OCI-LY1 (cell line): ENCODE results near the gene TMEM156.
A peak's percentile ranks its signal among the peaks of the same experiment; 100 is the strongest.

Experiments
- H2AFZ ChIP-seq: fragments of 200-600 bp; sonication (generic), shearing (Covaris generic); 2 replicates; pipeline ENCODE4 v1.6.0; 2014; ENCODE audit warnings: antibody characterized with exemption, mild to moderate bottlenecking, low read length
- H3F3A ChIP-seq: fragments of 200-600 bp; sonication (generic), shearing (Covaris generic); 2 replicates; pipeline ENCODE4 v1.6.0; 2014; ENCODE audit warnings: mild to moderate bottlenecking, antibody characterized with exemption, low read length, moderate library complexity; ENCODE audit not compliant: insufficient read depth
- H3K27ac ChIP-seq: fragments of 200-600 bp; sonication (generic); 2 replicates; pipeline ENCODE4 v1.5.1; 2014; ENCODE audit warnings: low read length, mixed run types, mild to moderate bottlenecking, low read depth; ENCODE audit not compliant: poor library complexity, severe bottlenecking
- H3K27me3 ChIP-seq: fragments of 200-600 bp; sonication (generic); 2 replicates; pipeline ENCODE4 v1.6.0; 2014; ENCODE audit warnings: antibody characterized with exemption, mild to moderate bottlenecking, low read length, moderate library complexity; ENCODE audit not compliant: insufficient read depth
- H3K36me3 ChIP-seq: fragments of 200-600 bp; sonication (generic); 2 replicates; pipeline ENCODE4 v1.6.1; 2014; ENCODE audit warnings: mild to moderate bottlenecking, antibody characterized with exemption, low read length, moderate library complexity, mixed read lengths; ENCODE audit not compliant: insufficient read depth
- H3K4me1 ChIP-seq: fragments of 200-600 bp; sonication (generic); 2 replicates; pipeline ENCODE4 v1.5.1; 2014; ENCODE audit warnings: mild to moderate bottlenecking, low read length, moderate library complexity; ENCODE audit not compliant: insufficient read depth, severe bottlenecking
- H3K4me2 ChIP-seq: fragments of 200-600 bp; sonication (generic), shearing (Covaris generic); 2 replicates; pipeline ENCODE4 v1.6.1; 2014; ENCODE audit warnings: low read length
- H3K4me3 ChIP-seq: fragments of 200-600 bp; sonication (generic); 2 replicates; pipeline ENCODE4 v1.5.1; 2014; ENCODE audit warnings: low read length, low read depth, mild to moderate bottlenecking, mixed read lengths; ENCODE audit not compliant: poor library complexity, severe bottlenecking
- H3K79me2 ChIP-seq: fragments of 200-600 bp; shearing (Covaris generic); 2 replicates; pipeline ENCODE4 v1.6.1; 2016; ENCODE audit warnings: mixed run types, low read length, mixed read lengths; ENCODE audit not compliant: insufficient read depth
- H3K9ac ChIP-seq: fragments of 200-600 bp; sonication (generic), shearing (Covaris generic); 2 replicates; pipeline ENCODE4 v1.6.1; 2014; ENCODE audit warnings: mild to moderate bottlenecking, low read length, mixed read lengths
- H3K9me2 ChIP-seq: fragments of 200-600 bp; sonication (generic), shearing (Covaris generic); 2 replicates; pipeline ENCODE4 v1.6.1; 2014; ENCODE audit warnings: low read depth, mild to moderate bottlenecking, low read length, mixed read lengths
- H3K9me3 ChIP-seq: fragments of 200-600 bp; shearing (Covaris generic); 2 replicates; pipeline ENCODE4 v1.6.1; 2014; ENCODE audit warnings: low read length, mixed read lengths
- H4K20me1 ChIP-seq: fragments of 200-600 bp; sonication (generic), shearing (Covaris generic); 2 replicates; pipeline ENCODE4 v1.6.0; 2016; ENCODE audit warnings: mild to moderate bottlenecking, low read length; ENCODE audit not compliant: insufficient read depth
- EZH2 ChIP-seq: fragments of 200-600 bp; sonication (generic), shearing (Covaris generic); IDR thresholded peaks from 2 replicates; pipeline ENCODE4 v1.8.0; 2017; ENCODE audit warnings: borderline replicate concordance, mixed run types, mild to moderate bottlenecking, antibody characterized with exemption, low read length, moderate library complexity, mixed read lengths
- TF ChIP-seq, protein P1 (sequence below): fragments of 200-600 bp; sonication (generic), shearing (Covaris generic); IDR thresholded peaks from 2 replicates; pipeline ENCODE4 v1.5.1; 2017; ENCODE audit warnings: mild to moderate bottlenecking, antibody characterized with exemption, low read length, moderate library complexity, mixed read lengths

Gene TMEM156

DNA sequence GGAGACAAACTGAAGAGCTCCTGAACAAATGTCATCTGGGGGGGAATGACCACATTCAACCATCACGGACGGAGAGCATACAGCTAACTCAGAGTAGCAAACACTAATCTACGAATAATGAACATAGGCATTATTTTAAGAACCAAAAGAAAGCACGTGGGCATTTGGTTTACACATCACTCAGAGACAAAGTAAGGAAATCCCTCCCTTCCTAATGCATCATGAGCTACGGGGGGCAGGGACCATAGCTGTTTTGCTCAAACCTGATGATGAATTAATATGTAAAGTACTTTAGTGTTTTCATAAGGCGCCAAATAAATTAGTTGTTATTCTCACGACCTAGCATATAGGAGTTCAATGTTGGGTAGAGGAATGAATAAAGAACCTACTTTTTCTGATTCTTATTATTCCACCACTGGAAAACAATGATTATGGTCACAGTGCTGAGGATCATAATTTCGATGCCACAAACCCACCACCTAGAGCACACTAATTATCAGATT lies 11.7 kb upstream of the TMEM156 start:
- peak overlapping the region; percentile 7; the same call in 1 of the 2 replicates for H2AFZ ChIP-seq
- H3K4me2 ChIP-seq = peak overlapping the region; percentile 91
- H3K9ac ChIP-seq = peak overlapping the region; percentile 85
- H3K4me1 ChIP-seq = peaks cover 65% of the 10 kb centered on the region
- H3K9me2 ChIP-seq = no peaks in the 10 kb centered on the region
- H3K27ac ChIP-seq = peak overlapping the region; percentile 95
- H3F3A ChIP-seq = no peaks in the 10 kb centered on the region
- H3K27me3 ChIP-seq = no peaks in the 10 kb centered on the region
- no peaks in the 10 kb centered on the region for H3K9me3 ChIP-seq
- H3K4me3 ChIP-seq = peak overlapping the region; percentile 69
- peaks cover 5% of the 10 kb centered on the region; the same call in 1 of the 2 replicates for H3K36me3 ChIP-seq
- TF ChIP-seq, protein P1, sequence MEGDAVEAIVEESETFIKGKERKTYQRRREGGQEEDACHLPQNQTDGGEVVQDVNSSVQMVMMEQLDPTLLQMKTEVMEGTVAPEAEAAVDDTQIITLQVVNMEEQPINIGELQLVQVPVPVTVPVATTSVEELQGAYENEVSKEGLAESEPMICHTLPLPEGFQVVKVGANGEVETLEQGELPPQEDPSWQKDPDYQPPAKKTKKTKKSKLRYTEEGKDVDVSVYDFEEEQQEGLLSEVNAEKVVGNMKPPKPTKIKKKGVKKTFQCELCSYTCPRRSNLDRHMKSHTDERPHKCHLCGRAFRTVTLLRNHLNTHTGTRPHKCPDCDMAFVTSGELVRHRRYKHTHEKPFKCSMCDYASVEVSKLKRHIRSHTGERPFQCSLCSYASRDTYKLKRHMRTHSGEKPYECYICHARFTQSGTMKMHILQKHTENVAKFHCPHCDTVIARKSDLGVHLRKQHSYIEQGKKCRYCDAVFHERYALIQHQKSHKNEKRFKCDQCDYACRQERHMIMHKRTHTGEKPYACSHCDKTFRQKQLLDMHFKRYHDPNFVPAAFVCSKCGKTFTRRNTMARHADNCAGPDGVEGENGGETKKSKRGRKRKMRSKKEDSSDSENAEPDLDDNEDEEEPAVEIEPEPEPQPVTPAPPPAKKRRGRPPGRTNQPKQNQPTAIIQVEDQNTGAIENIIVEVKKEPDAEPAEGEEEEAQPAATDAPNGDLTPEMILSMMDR = no peak
- TF ChIP-seq EZH2 = no peak
- peaks cover 35% of the 10 kb centered on the region for H3K79me2 ChIP-seq
- no peaks in the 10 kb centered on the region for H4K20me1 ChIP-seq

DNA sequence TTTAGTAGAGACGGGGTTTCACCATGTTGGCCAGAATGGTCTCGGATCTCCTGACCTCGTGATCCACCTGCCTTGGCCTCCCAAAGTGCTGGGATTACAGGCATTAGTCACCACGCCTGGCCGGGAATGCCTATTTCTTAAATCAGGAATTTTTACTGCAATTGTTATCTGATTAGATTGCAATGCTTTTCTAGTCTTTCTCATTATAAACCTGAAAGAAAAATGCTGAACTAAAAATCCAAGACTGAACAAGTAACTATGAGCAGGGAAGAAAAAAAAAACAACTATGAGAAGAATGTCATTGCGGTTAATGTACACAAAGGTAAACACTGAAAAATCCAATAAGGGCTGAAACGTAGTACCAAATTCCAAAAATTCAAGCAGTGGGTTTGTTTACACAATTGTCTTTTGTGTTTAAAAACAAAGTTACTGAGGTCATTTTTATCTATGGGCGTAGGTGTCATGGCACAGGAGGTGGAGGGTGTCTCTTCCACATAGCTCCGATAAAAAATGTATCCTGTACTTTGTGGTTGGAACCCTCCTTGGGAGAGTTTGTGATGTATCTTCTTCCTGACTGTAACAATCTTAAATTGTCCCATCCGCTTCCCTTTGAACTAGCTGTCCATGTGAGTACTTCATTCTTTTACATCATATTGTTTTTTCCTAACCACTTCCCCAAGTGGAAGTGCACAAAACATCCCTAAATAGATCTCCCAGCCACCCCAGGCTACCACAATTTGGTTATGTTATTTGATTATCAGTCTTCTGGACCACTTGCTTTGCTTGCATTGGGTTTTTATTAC lies 11.1 kb upstream of the TMEM156 start:
- H2AFZ ChIP-seq = peak overlapping the region; percentile 7; the same call in 1 of the 2 replicates

DNA sequence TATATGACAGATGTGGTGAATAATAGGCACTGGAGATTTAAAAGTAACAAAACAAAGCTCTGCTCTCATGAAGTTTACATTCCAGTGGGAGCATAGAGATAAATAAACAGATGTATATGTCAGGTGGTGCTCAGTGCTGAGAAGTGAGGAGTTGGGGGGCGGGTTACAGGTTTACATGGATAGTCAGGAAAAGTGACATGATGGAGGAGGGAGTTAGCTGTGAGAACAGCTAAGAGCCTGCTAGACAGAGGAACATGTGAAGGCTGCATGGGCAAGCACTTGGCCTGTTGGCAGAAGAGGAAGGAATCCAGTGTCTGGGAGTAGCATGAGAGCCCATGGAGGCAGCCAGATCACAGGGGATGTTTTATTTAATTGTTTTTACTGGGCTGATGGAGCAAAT lies 10.2 kb upstream of the TMEM156 start:
- Histone ChIP-seq H3K27ac (peak overlapping the region; percentile 95), H3K4me3 (no peak overlapping the region), H3K27me3 (no peaks in the 10 kb centered on the region), H3K4me2 (no peak overlapping the region; the same call in 1 of the 2 replicates), H3K4me1 (peaks cover 64% of the 10 kb centered on the region), H3K9me2 (no peaks in the 10 kb centered on the region), H2AFZ (no peak overlapping the region), H3K9me3 (no peaks in the 10 kb centered on the region), H3K9ac (no peak overlapping the region; the same call in 1 of the 2 replicates), H4K20me1 (no peaks in the 10 kb centered on the region), H3F3A (no peaks in the 10 kb centered on the region), H3K36me3 (no peaks in the 10 kb centered on the region), H3K79me2 (peaks cover 21% of the 10 kb centered on the region)
- no peak for TF ChIP-seq EZH2
- TF ChIP-seq, protein P1 = no peak

More for the DNA sequence above, 11.1 kb upstream of the TMEM156 start:
- Histone ChIP-seq H3F3A (no peaks in the 10 kb centered on the region), H3K27me3 (no peaks in the 10 kb centered on the region), H3K4me3 (peak overlapping the region; percentile 69), H3K79me2 (peaks cover 30% of the 10 kb centered on the region), H3K36me3 (peaks cover 4% of the 10 kb centered on the region; the same call in 1 of the 2 replicates), H3K4me2 (peak overlapping the region; percentile 91), H3K4me1 (peaks cover 64% of the 10 kb centered on the region), H3K9ac (peak overlapping the region; percentile 85), H3K9me3 (no peaks in the 10 kb centered on the region), H4K20me1 (no peaks in the 10 kb centered on the region), H3K9me2 (no peaks in the 10 kb centered on the region), H3K27ac (peak overlapping the region; percentile 95)
- TF ChIP-seq, protein P1 = no peak
- no peak for TF ChIP-seq EZH2
